Measurements from ENCODE around the gene TNFRSF14. TPM values are rescaled to one million over a fixed set of nuclear protein-coding genes. Genes with fewer than 3 reads are reported as not detected.

TNFRSF14 gene
- total and polyA plus RNA-seq, 9 of the 15 experiments (the other 6 are each of a cell fraction or from before 2014, with no cell fraction given): 0.11 to 2.3 (median 0.68) TPM; not detected in 2

DNA sequence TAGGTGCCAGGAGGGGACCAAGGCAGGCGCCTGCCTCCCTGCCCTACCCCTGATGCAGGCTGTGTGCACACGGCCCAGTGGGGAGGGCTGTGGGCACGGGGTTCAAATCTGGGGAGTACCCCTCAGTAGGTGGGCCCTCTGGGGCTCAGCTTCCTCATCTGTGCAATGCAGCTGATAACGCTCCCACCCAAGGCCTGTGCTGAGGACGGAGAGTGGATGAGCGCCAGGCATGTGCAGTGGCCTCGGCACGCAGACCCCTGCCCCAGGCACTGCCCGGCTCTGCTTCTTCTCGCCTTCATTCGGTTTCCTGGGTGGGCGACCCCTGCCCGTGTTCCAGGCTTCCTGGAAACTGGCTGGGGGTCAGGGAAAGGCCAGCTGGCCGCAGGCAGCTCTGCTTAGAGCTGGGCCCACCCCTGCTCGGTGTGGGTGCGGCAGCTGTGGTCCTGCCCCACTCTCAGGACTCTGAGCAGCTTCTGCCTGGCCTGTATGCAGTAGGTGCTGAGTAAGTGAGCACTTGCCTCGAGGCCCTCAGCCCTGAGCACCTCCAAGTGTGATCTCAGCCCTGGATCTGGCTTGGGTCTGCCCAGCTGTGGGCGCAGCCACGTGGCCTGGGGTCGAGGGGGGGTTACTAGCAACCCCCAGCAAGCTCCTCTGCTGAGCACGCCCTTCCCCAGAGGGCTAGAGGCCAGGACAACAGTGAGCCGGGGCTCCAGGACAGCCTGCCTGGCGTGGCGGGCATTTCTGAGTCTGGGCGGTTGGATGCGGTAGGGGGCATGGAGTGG lies 11.9 kb upstream of the TNFRSF14 start (continued):
- TF ChIP-seq ZBTB1 (CRISPR knock-in tag; IDR thresholded peaks at IDR 0.05; ENCODE audit: borderline replicate concordance, low read depth) (no peak; the same call in 1 of the 2 replicates), ZNF717 (CRISPR knock-in tag; IDR thresholded peaks at IDR 0.05) (no peak), NUFIP1 (IDR thresholded peaks at IDR 0.05; ENCODE audit: partially characterized antibody) (no peak), SAP30 (IDR thresholded peaks at IDR 0.05; ENCODE audit: borderline replicate concordance, insufficient read depth, low read depth, low read length, poor library complexity, severe bottlenecking) (no peak), NR1H2 (CRISPR knock-in tag; IDR thresholded peaks at IDR 0.05) (no peak), RBBP5 (IDR thresholded peaks at IDR 0.05; ENCODE audit: borderline replicate concordance, insufficient read depth, low read length, poor library complexity, severe bottlenecking) (peak; percentile 24), MEIS2 (IDR thresholded peaks at IDR 0.05; ENCODE audit: partially characterized antibody) (no peak), RUNX1 (IDR thresholded peaks at IDR 0.05; ENCODE audit: low read depth) (no peak), ZNF583 (CRISPR knock-in tag; IDR thresholded peaks at IDR 0.05) (peak; percentile 21), ZNF696 (CRISPR knock-in tag; conservative IDR thresholded peaks at IDR 0.05) (no peak)
- TF ChIP-seq, protein P1, sequence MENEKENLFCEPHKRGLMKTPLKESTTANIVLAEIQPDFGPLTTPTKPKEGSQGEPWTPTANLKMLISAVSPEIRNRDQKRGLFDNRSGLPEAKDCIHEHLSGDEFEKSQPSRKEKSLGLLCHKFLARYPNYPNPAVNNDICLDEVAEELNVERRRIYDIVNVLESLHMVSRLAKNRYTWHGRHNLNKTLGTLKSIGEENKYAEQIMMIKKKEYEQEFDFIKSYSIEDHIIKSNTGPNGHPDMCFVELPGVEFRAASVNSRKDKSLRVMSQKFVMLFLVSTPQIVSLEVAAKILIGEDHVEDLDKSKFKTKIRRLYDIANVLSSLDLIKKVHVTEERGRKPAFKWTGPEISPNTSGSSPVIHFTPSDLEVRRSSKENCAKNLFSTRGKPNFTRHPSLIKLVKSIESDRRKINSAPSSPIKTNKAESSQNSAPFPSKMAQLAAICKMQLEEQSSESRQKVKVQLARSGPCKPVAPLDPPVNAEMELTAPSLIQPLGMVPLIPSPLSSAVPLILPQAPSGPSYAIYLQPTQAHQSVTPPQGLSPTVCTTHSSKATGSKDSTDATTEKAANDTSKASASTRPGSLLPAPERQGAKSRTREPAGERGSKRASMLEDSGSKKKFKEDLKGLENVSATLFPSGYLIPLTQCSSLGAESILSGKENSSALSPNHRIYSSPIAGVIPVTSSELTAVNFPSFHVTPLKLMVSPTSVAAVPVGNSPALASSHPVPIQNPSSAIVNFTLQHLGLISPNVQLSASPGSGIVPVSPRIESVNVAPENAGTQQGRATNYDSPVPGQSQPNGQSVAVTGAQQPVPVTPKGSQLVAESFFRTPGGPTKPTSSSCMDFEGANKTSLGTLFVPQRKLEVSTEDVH (IDR thresholded peaks at IDR 0.05; ENCODE audit: low read depth, partially characterized antibody): no peak
- TF ChIP-seq, protein P2, sequence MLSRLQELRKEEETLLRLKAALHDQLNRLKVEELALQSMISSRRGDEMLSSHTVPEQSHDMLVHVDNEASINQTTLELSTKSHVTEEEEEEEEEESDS (CRISPR knock-in tag; IDR thresholded peaks at IDR 0.05): no peak
- TF ChIP-seq, protein P3, sequence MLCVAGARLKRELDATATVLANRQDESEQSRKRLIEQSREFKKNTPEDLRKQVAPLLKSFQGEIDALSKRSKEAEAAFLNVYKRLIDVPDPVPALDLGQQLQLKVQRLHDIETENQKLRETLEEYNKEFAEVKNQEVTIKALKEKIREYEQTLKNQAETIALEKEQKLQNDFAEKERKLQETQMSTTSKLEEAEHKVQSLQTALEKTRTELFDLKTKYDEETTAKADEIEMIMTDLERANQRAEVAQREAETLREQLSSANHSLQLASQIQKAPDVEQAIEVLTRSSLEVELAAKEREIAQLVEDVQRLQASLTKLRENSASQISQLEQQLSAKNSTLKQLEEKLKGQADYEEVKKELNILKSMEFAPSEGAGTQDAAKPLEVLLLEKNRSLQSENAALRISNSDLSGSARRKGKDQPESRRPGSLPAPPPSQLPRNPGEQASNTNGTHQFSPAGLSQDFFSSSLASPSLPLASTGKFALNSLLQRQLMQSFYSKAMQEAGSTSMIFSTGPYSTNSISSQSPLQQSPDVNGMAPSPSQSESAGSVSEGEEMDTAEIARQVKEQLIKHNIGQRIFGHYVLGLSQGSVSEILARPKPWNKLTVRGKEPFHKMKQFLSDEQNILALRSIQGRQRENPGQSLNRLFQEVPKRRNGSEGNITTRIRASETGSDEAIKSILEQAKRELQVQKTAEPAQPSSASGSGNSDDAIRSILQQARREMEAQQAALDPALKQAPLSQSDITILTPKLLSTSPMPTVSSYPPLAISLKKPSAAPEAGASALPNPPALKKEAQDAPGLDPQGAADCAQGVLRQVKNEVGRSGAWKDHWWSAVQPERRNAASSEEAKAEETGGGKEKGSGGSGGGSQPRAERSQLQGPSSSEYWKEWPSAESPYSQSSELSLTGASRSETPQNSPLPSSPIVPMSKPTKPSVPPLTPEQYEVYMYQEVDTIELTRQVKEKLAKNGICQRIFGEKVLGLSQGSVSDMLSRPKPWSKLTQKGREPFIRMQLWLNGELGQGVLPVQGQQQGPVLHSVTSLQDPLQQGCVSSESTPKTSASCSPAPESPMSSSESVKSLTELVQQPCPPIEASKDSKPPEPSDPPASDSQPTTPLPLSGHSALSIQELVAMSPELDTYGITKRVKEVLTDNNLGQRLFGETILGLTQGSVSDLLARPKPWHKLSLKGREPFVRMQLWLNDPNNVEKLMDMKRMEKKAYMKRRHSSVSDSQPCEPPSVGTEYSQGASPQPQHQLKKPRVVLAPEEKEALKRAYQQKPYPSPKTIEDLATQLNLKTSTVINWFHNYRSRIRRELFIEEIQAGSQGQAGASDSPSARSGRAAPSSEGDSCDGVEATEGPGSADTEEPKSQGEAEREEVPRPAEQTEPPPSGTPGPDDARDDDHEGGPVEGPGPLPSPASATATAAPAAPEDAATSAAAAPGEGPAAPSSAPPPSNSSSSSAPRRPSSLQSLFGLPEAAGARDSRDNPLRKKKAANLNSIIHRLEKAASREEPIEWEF (CRISPR knock-in tag; IDR thresholded peaks at IDR 0.05): 0 out of 2 replicates have a peak, but pooled peaks have one; percentile 40
- TF ChIP-seq, protein P4, sequence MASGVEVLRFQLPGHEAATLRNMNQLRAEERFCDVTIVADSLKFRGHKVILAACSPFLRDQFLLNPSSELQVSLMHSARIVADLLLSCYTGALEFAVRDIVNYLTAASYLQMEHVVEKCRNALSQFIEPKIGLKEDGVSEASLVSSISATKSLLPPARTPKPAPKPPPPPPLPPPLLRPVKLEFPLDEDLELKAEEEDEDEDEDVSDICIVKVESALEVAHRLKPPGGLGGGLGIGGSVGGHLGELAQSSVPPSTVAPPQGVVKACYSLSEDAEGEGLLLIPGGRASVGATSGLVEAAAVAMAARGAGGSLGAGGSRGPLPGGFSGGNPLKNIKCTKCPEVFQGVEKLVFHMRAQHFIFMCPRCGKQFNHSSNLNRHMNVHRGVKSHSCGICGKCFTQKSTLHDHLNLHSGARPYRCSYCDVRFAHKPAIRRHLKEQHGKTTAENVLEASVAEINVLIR (CRISPR knock-in tag; IDR thresholded peaks at IDR 0.05): no peak
- TF ChIP-seq, protein P5, sequence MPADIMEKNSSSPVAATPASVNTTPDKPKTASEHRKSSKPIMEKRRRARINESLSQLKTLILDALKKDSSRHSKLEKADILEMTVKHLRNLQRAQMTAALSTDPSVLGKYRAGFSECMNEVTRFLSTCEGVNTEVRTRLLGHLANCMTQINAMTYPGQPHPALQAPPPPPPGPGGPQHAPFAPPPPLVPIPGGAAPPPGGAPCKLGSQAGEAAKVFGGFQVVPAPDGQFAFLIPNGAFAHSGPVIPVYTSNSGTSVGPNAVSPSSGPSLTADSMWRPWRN (IDR thresholded peaks at IDR 0.05; ENCODE audit: low read depth): no peak
